Vagina (tissue), 2 donors: ENCODE data around the gene SLC15A1.

Experiments used
- POLR2A ChIP-seq, 2 donors: fragments of 450-650 bp; IDR thresholded peaks; one replicate each; pipeline ENCODE4 v1.6.1; 2017; ENCODE audit warnings: antibody characterized with exemption in 2 of 2, mild to moderate bottlenecking in 2 of 2, moderate library complexity in 2 of 2
- TF ChIP-seq, protein P1 (sequence below), 3 experiments: fragments of 450-650 bp in 2 of 3; fragments of 200-600 bp in 1 of 3; sonication (generic) in 1 of 3; IDR thresholded peaks; one replicate each; pipeline ENCODE4 v1.5.1; 2017 to 2019; ENCODE audit warnings: antibody characterized with exemption in 3 of 3, mild to moderate bottlenecking in 2 of 3, moderate library complexity in 2 of 3

DNA sequence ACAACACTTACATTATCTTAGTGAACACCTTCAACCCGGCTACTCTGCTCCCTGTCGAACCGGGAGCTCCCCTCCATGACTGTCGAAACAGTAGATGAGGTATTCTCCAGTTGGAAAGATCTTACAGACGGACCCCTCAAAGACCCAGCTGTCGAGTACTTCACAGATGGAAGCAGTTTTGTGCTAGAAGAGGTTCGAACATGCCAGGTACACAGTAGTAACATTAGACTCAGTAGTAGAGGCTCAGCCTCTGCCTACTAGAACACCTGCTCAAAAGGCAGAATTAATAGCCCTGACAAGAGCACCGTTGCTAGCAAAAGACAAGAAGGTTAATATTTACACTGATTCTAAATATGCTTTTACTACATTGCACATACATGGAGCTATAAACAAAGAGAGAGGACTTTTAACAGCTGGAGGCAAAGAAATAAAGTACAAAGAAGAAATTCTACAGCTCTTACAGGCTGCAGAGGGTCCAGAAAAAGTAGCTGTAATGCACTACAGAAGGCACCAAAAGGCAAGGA lies 13.6 kb upstream of the SLC15A1 start:
- TF ChIP-seq, protein P1, sequence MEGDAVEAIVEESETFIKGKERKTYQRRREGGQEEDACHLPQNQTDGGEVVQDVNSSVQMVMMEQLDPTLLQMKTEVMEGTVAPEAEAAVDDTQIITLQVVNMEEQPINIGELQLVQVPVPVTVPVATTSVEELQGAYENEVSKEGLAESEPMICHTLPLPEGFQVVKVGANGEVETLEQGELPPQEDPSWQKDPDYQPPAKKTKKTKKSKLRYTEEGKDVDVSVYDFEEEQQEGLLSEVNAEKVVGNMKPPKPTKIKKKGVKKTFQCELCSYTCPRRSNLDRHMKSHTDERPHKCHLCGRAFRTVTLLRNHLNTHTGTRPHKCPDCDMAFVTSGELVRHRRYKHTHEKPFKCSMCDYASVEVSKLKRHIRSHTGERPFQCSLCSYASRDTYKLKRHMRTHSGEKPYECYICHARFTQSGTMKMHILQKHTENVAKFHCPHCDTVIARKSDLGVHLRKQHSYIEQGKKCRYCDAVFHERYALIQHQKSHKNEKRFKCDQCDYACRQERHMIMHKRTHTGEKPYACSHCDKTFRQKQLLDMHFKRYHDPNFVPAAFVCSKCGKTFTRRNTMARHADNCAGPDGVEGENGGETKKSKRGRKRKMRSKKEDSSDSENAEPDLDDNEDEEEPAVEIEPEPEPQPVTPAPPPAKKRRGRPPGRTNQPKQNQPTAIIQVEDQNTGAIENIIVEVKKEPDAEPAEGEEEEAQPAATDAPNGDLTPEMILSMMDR (IDR thresholded peaks at IDR 0.05), result no peak
- TF ChIP-seq POLR2A (IDR thresholded peaks at IDR 0.05), result no peak
